KOPT-K1 (cell line): ENCODE data around the gene RRP8.

Experiments used
- H3K27ac ChIP-seq: fragments of 200-600 bp; sonication (generic); 2 replicates; pipeline ENCODE4 v1.5.1; 2016; ENCODE audit warnings: antibody characterized with exemption, mild to moderate bottlenecking, low read depth, low read length; ENCODE audit not compliant: poor library complexity, severe bottlenecking
- H3K36me3 ChIP-seq: fragments of 200-600 bp; sonication (generic); 2 replicates; pipeline ENCODE4 v1.5.1; 2017; ENCODE audit warnings: antibody characterized with exemption, mild to moderate bottlenecking, low read length, moderate library complexity; ENCODE audit not compliant: insufficient read depth
- H3K9me3 ChIP-seq: fragments of 200-600 bp; sonication (generic); 2 replicates; pipeline ENCODE4 v1.5.1; 2017; ENCODE audit warnings: antibody characterized with exemption, low read length, mild to moderate bottlenecking; ENCODE audit not compliant: insufficient read depth, poor library complexity, severe bottlenecking

RRP8 gene

DNA sequence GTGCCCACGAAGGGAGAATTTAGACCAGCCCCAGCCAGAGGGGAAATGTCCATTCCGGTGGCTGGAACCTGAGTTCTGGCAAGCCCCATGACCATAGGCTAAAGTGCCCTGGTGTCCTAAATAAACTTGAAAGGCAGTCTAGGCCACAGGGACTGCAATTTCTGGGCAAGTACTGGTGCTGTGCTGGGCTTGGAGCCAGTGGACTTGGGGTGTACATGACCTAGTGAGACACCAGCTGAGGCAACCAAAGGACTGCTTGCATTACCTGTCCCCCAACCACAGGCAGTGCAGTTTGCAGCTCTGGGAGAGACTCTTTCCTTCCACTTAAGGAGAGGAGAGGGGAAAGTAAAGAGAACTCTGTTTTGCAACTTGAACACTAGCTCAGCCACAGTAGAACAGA lies 23.7 kb downstream of the RRP8 start:
- Histone ChIP-seq H3K36me3 (no peaks in the 10 kb centered on the region), H3K9me3 (peaks cover 16% of the 10 kb centered on the region), H3K27ac (no peak overlapping the region)

DNA sequence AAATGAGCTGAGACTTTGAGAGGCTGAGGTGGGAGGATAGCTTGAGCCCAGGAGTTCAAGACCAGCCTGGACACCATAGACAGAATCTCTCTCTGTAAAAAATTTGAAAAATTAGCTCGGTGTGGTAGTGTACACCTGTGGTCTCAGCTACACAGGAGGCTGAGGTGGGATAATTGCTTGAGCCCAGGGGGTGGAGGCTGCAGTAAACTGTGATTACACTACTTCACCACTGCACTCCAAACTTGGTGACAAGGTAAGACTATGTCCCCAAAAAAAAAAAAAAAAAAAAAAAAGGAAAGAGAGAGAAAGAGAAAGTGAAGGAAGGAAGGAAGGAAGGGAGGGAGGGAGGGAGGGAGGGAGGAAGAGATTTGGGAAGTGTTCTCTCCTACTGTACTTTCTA lies 25.3 kb downstream of the RRP8 start:
- peaks cover under 1% of the 10 kb centered on the region for H3K9me3 ChIP-seq
- no peaks in the 10 kb centered on the region for H3K36me3 ChIP-seq
- no peak overlapping the region for H3K27ac ChIP-seq

DNA sequence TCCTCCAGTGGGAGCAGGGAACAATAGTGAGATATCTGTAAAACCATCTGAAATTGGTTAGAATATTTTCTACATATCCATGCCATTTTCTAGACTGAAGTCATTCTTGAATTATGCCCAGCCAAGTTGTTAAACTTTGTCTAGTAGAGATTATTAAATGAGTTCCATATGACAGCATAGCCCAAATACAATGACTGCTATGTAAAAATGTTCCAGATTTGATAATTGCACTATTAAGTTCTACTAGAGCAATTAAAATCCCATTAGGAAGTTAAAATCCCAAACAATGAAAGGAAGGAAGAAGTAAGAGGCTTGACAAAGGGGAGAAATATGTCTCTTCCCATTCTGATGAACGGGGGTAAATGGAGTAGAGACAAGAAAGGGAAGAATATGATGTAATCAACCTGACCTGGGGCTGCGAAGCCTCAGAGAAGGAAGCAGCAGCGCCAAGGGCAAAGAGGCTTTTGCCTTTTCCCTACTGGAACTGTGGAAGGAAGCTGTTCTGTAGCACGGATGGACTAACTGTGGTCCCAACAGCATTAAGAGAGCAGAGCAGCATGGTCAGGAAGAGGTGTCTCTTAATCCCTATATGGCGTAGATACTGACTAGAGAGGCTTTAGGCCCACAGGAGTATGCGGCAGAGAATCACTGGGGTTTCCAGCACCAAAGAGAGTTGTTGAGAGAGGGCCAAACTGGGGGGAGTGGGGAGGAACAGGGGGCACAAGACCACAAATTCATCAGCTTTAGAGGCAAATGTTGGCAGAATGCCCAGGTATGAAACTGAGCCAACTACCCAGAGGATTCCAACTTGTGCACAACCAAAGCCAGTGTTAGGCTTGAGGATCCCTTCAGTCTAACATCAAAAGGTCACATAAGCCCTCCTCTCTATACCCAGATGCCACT lies 26.7 kb downstream of the RRP8 start:
- Histone ChIP-seq H3K9me3 (no peaks in the 10 kb centered on the region), H3K36me3 (no peaks in the 10 kb centered on the region), H3K27ac (no peak overlapping the region)

DNA sequence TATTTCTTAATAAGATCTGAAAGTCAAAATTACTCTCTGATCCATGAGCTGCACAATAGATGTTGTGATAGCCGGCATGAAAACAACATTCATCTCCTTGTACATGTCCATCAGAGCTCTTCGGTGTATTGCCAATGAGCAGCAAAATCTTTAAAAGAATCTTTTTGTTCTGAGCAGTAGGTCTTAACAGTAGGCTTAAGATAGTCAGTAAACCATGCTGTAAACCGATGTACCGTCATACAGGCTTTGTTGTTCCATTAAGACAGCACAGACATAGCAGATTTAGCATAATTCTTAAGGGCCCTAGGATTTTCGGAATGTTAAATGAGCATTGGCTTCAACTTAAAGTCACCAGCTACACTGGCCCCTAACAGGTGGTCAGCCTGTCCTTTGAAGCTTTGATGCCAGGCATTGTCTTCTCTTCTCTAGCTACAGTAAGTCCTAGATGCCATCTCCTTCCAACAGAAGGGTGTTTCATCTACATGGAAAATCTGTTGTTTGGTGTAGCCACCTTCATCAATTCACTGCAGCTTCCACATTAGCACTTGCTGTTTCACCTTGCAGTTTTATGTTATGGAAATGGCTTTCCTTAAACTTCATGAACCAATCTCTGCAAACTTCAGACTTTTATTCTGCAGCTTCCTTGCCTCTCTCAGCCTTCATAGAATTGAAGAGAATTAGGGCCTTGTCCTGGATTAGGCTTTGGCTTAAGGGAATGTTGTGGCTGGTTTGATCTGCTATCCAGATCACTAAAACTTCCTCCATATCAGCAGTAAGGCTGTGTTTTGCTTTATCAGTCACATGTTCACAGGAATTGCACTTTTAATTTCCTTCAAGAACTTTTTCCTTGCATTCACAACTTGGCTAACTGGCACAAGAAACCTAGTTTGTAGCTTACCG lies 28.4 kb downstream of the RRP8 start:
- H3K36me3 ChIP-seq = no peaks in the 10 kb centered on the region
- H3K27ac ChIP-seq = no peak overlapping the region
- no peaks in the 10 kb centered on the region for H3K9me3 ChIP-seq

GRCh38 chr11:6572215-6572614 lies 31.2 kb downstream of the RRP8 start:
- no peak overlapping the region for H3K27ac ChIP-seq
- no peaks in the 10 kb centered on the region for H3K36me3 ChIP-seq
- H3K9me3 ChIP-seq = no peaks in the 10 kb centered on the region

DNA sequence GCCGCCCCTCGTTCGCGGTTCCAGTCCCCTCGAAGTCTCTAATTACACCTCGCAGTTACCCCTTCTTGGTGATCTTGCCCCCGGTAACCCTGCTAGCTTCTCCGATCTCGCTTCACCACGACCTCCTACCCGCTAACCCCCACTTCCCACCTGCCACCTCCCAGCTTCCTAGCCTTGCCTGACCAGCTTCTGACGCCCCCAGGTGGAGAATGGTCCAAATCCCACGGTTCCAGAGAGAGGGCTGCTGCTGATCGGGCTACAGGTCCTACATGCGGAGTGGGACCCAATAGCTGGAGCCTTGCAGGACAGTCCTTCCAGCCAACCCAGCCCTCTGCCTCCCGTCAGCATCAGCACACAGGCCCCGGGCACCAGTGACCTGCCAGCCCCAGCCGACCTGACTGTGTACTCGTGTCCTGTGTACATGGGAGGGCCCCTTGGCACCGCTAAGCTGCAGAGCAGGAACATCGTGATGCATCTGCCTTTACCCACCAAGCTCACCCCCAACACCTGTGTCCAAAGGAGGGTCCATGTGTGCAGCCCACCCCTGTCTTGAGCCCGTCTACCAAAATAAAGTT lies 31.9 kb downstream of the RRP8 start:
- Histone ChIP-seq H3K9me3 (no peaks in the 10 kb centered on the region), H3K36me3 (no peaks in the 10 kb centered on the region), H3K27ac (no peak overlapping the region)

GRCh38 chr11:6570691-6571427 lies 32.6 kb downstream of the RRP8 start:
- no peaks in the 10 kb centered on the region for H3K9me3 ChIP-seq
- H3K36me3 ChIP-seq = no peaks in the 10 kb centered on the region
- no peak overlapping the region for H3K27ac ChIP-seq

- H3K27ac ChIP-seq = no peak overlapping the region
Measured at GRCh38 chr11:6569706-6570105, 33.7 kb downstream of the RRP8 start.

DNA sequence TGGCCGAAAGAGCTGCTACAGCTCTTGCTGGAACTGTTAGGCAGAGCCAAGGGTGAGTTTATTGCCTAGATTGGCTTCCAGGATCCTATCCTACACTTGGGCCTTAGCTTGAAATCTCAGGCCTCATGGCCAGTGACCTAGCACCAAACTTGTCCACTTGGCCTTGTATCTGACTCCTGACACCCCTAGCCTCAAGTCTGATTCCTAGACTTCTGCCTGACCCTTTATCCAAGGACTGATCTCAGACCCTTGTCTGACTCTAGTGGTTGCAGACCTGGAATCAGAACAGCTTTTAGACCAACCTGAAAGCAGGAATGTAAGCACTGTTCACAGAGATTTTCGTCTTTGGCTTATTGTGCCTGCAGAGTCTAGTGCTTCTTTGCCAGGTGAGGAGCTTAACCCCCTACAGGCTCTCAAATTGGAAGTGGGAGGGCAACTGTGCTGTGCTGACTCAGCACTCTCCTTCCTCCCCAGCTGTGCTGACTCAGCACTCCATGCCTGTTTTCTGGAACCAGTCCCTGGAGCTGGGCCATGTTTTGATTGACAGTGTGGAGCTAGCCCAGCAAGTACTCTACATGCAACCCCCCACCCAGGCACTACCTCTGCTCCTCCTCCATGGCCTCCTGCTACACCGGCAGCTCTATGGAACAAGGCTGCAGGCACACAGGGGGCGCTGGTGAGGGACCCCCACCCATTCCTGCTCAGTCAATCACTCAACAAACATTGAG lies 35.1 kb downstream of the RRP8 start:
- H3K27ac ChIP-seq = no peak overlapping the region
- no peaks in the 10 kb centered on the region for H3K36me3 ChIP-seq
- no peaks in the 10 kb centered on the region for H3K9me3 ChIP-seq

More at GRCh38 chr11:6569706-6570105, 33.7 kb downstream of the RRP8 start:
- H3K9me3 ChIP-seq = no peaks in the 10 kb centered on the region
- H3K36me3 ChIP-seq = no peaks in the 10 kb centered on the region

GRCh38 chr11:6567371-6567745 lies 36.1 kb downstream of the RRP8 start:
- H3K9me3 ChIP-seq = no peaks in the 10 kb centered on the region
- H3K36me3 ChIP-seq = no peaks in the 10 kb centered on the region
- H3K27ac ChIP-seq = no peak overlapping the region

DNA sequence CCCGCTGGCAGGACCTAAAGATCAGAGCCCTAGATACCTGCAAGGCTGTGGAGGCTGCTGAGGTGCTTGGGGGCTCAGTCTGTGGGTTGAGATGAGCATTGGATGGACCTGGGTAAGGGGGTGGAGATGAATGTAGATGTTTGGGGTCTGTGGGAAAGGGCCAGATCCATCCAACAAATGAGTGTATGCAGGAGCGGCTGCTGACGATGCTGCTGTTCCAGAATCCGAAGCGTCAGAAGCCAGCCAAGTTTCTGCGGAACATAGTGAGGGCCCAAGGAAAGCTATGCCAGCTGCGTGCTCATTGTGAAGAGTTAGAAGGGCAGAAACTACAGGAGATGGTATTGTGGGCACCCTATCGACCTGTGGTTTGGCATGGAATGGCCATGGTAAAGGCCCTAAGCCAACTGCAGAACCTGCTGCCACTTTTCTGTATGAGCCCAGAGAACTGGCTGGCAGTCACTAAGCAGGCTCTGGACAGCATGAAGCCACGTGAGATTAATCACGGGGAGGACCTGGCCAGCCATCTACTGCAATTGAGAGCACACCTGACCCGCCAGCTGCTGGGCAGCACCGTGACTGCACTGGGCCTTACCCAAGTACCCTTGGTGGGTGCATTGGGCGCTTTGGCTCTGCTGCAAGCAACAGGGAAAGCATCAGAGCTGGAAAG lies 36.6 kb downstream of the RRP8 start:
- no peaks in the 10 kb centered on the region for H3K9me3 ChIP-seq
- H3K36me3 ChIP-seq = no peaks in the 10 kb centered on the region
- no peak overlapping the region for H3K27ac ChIP-seq

DNA sequence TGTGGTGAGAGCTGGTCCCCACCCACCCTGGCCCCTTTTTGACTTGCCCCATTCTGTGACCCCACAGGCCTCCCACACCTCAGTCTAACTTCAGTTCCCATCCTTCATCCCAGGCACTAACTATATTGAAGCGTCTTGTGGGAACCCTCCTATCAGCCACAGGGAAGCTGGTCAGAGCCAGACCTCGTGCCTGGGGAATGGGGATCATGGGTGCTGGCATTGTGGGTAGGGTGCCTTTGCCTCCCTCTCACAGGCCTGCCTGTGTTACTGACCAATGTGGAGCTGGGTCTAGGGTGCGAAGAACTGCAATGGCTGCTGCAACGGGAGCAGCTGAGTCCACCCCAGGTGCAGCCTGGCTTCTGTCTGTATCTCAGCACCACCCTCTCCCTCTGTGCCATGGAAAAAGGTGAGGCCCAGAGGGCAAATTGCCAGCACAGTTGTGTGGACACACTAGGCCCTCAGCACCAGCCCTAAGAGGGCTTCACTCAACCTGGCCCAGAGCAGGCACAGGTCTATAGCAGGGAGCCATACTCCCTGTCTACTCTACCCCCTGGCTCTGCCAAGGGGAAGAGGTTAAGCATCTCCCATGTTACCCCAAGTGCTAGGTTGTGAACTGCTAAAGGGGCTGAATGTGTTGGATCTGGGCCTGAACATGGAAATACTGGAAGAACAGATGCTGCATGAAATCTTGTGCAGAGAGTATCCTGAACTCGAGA lies 37.3 kb downstream of the RRP8 start:
- no peaks in the 10 kb centered on the region for H3K36me3 ChIP-seq
- no peak overlapping the region for H3K27ac ChIP-seq
- H3K9me3 ChIP-seq = no peaks in the 10 kb centered on the region

DNA sequence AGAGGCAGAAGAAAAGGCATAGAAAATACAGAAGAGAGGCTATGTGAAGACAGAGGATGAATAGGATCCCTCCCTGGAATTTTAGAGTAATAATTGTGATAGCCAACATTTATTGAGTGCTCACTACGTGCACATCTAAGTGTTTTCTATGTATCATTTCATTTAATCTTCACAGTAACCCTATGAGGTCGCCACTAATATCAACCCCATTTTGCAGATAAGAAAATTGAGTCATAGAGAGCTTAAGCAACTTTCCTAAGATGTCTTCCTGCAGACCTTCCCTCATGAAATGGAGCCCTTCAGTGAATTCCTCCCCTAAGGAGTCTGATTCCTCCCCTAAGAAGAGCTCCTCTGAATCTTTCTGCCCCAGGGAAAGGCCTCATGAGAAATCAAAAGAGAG lies 38.1 kb downstream of the RRP8 start:
- Histone ChIP-seq H3K27ac (no peak overlapping the region), H3K36me3 (no peaks in the 10 kb centered on the region), H3K9me3 (no peaks in the 10 kb centered on the region)
